HCT116 (cell line): Measurements from ENCODE around the gene OR4C11. TPM values are rescaled to one million over a fixed set of nuclear protein-coding genes. Genes with fewer than 3 reads are reported as not detected.

Experiments used
- ATAC-seq: fragments of 200-7000 bp; cut with Tn5 transposase; 2 replicates; pipeline ENCODE4 v1.9.1; 2020; ENCODE audit warnings: mild to moderate bottlenecking, moderate library complexity
- Bru-seq: library from RNA; stranded (reverse); fragments of 400-500 nt; gene quantifications from one replicate; lab custom pipeline; 2021; lab: Mats Ljungman, UMichigan
- BruChase-seq, 2 experiments: library from RNA; stranded (reverse); fragments of 400-500 nt; gene quantifications; one replicate each; lab custom pipeline; 2021; lab: Mats Ljungman, UMichigan
- BruUV-seq: library from RNA; stranded (reverse); fragments of 400-500 nt; replicated peaks from 2 replicates; lab custom pipeline; 2021; lab: Mats Ljungman, UMichigan
- CTCF ChIA-PET: fragments of 300-600 bp; sonication (Branson Sonifier 250); formaldehyde crosslinking; loops from one replicate; lab custom pipeline; 2021; ENCODE audit warnings: antibody characterized with exemption; lab: Charles Lee
- POLR2A ChIA-PET: fragments of 300-600, 350-600 bp; sonication (Branson Sonifier 250); formaldehyde crosslinking; loops from one replicate; lab custom pipeline; 2021; ENCODE audit warnings: antibody characterized with exemption; lab: Charles Lee
- RAD21 ChIA-PET, 2 experiments: fragments of 300-600 bp; sonication (Branson Sonifier 250); formaldehyde crosslinking; loops; one replicate each; lab custom pipeline; 2023; ENCODE audit warnings: low total read pairs in 2 of 2; ENCODE audit not compliant: uncharacterized antibody in 2 of 2, unreplicated experiment in 2 of 2, low non-redundant PET in 1 of 2; lab: Charles Lee
- DNase-seq: peaks from one replicate; pipeline ENCODE4 v3.0.0-alpha.2; 2010; ENCODE audit warnings: low read depth, low spot score
- H2AFZ ChIP-seq: fragments of 200-600 bp; shearing (Covaris generic), sonication (generic); 2 replicates; pipeline ENCODE4 v1.6.1; 2017; ENCODE audit warnings: low read depth, mixed run types, mixed read lengths, antibody characterized with exemption, low read length; ENCODE audit not compliant: poor library complexity, severe bottlenecking
- H3K27ac ChIP-seq: 2 replicates; pipeline ENCODE4 v1.5.1; 2012; ENCODE audit warnings: low read depth, low read length
- H3K27me3 ChIP-seq: fragments of 200-600 bp; sonication (generic); 2 replicates; pipeline ENCODE4 v1.6.1; 2016; ENCODE audit warnings: mixed run types, low read length, mixed read lengths; ENCODE audit not compliant: insufficient read depth
- H3K36me3 ChIP-seq, 2 experiments: fragments of 200-500 bp in 1 of 2; fragments of 200-600 bp in 1 of 2; sonication (Bioruptor generic) in 1 of 2; sonication (generic) in 1 of 2; 2 replicates each; pipeline versions ENCODE4 v1.5.1 to v1.6.1; 2014 to 2016; ENCODE audit warnings: low read length in 2 of 2, inconsistent platforms in 1 of 2, mixed read lengths in 1 of 2, mixed run types in 1 of 2; ENCODE audit not compliant: insufficient read depth in 2 of 2, control insufficient read depth in 1 of 2
- H3K4me1 ChIP-seq, 2 experiments: fragments of 200-600 bp in 1 of 2; sonication (generic) in 1 of 2; 2 replicates each; pipeline versions ENCODE4 v1.5.1 to v1.6.1; 2012 to 2017; ENCODE audit warnings: low read length in 2 of 2, inconsistent platforms in 1 of 2, mild to moderate bottlenecking in 1 of 2, mixed read lengths in 1 of 2, mixed run types in 1 of 2, moderate library complexity in 1 of 2; ENCODE audit not compliant: insufficient read depth in 2 of 2, control insufficient read depth in 1 of 2
- H3K4me2 ChIP-seq: fragments of 200-600 bp; sonication (generic); 2 replicates; pipeline ENCODE4 v1.6.1; 2017; ENCODE audit warnings: mixed run types, low read length, mixed read lengths
- H3K4me3 ChIP-seq, 2 experiments: fragments of 200-600 bp in 1 of 2; sonication (generic) in 1 of 2; replicated peaks in 1 of 2; 2 replicates each; pipeline ENCODE4 v1.5.1; 2011 to 2016; ENCODE audit warnings: low read length in 2 of 2, control low read depth in 1 of 2, low read depth in 1 of 2, mild to moderate bottlenecking in 1 of 2, mixed read lengths in 1 of 2, mixed run types in 1 of 2
- H3K79me2 ChIP-seq: fragments of 200-600 bp; sonication (generic); 2 replicates; pipeline ENCODE4 v1.6.1; 2017; ENCODE audit warnings: mild to moderate bottlenecking, mixed run types, low read length, moderate library complexity, mixed read lengths; ENCODE audit not compliant: insufficient read depth
- H3K9ac ChIP-seq: fragments of 200-600 bp; sonication (generic); 2 replicates; pipeline ENCODE4 v1.6.1; 2016; ENCODE audit warnings: low read length, mixed read lengths
- H3K9me2 ChIP-seq: fragments of 200-600 bp; sonication (generic), shearing (Covaris generic); 2 replicates; pipeline ENCODE4 v1.6.1; 2017; ENCODE audit warnings: mixed run types, mild to moderate bottlenecking, moderate library complexity; ENCODE audit not compliant: insufficient read depth
- H3K9me3 ChIP-seq, 2 experiments: fragments of 200-500 bp in 1 of 2; fragments of 200-600 bp in 1 of 2; sonication (Bioruptor generic) in 1 of 2; sonication (generic) in 1 of 2; 2 replicates each; pipeline ENCODE4 v1.6.1; 2014 to 2017; ENCODE audit warnings: low read length in 2 of 2, mixed read lengths in 2 of 2, inconsistent platforms in 1 of 2, low read depth in 1 of 2, mild to moderate bottlenecking in 1 of 2, mixed run types in 1 of 2, moderate library complexity in 1 of 2; ENCODE audit not compliant: control insufficient read depth in 1 of 2, insufficient read depth in 1 of 2
- H4K20me1 ChIP-seq: fragments of 200-600 bp; sonication (generic), shearing (Covaris generic); 2 replicates; pipeline ENCODE4 v1.6.1; 2017; ENCODE audit warnings: mixed run types, mild to moderate bottlenecking, moderate library complexity; ENCODE audit not compliant: insufficient read depth
- CEBPB ChIP-seq: IDR thresholded peaks from 2 replicates; pipeline ENCODE4 v1.6.1; 2012; ENCODE audit warnings: low read depth
- EGR1 ChIP-seq: IDR thresholded peaks from 2 replicates; pipeline ENCODE4 v1.6.1; 2012; ENCODE audit warnings: low read depth
- POLR2AphosphoS5 ChIP-seq: IDR thresholded peaks from 2 replicates; pipeline ENCODE4 v1.6.1; 2011; ENCODE audit warnings: mild to moderate bottlenecking, low read depth, low read length, moderate library complexity
- SIN3A ChIP-seq: IDR thresholded peaks from 2 replicates; pipeline ENCODE4 v1.6.1; 2012; ENCODE audit warnings: low read depth
- SRF ChIP-seq: IDR thresholded peaks from 2 replicates; pipeline ENCODE4 v1.6.1; 2012; ENCODE audit warnings: low read depth
- intact Hi-C: fragments of 100-400 bp; cut with micrococcal nuclease; formaldehyde crosslinking; loops from 2 replicates; pipeline ENCODE4 v1.10.0; 2022
- long read RNA-seq: library from polyadenylated mRNA; unstranded; transcript quantifications from one replicate; pipeline ENCODE4 v2.0.0, GENCODE V29; 2021; ENCODE audit not compliant: unreplicated experiment
- polyA plus RNA-seq: library from polyadenylated mRNA; unstranded; fragments of >200 nt; gene quantifications from 2 replicates; pipeline ENCODE4 v1.2.1, GENCODE V29; 2012; ENCODE audit warnings: missing spikeins
- total RNA-seq: library from RNA; stranded (reverse); gene quantifications from one replicate; pipeline ENCODE4 v1.2.1, GENCODE V29; 2021; ENCODE audit not compliant: unreplicated experiment
- TF ChIP-seq, protein P1 (sequence below): IDR thresholded peaks from 2 replicates; pipeline ENCODE4 v1.6.1; 2012; ENCODE audit warnings: low read depth
- TF ChIP-seq, protein P2 (sequence below): IDR thresholded peaks from 2 replicates; pipeline ENCODE4 v1.6.1; 2011; ENCODE audit warnings: mild to moderate bottlenecking, low read length, moderate library complexity; ENCODE audit not compliant: insufficient replicate concordance; ENCODE audit errors: extremely low read depth

OR4C11 gene, protein sequence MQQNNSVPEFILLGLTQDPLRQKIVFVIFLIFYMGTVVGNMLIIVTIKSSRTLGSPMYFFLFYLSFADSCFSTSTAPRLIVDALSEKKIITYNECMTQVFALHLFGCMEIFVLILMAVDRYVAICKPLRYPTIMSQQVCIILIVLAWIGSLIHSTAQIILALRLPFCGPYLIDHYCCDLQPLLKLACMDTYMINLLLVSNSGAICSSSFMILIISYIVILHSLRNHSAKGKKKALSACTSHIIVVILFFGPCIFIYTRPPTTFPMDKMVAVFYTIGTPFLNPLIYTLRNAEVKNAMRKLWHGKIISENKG
- total RNA-seq (not detected), Bru-seq, nascent RNA (not detected), BruChase-seq, experiment 1, labeled RNA remaining after a 6-hour chase (not detected), BruChase-seq, experiment 2, labeled RNA remaining after a 2-hour chase (not detected)
- not detected in 2 replicates for polyA plus RNA-seq
- long read RNA-seq: 0 reads

DNA sequence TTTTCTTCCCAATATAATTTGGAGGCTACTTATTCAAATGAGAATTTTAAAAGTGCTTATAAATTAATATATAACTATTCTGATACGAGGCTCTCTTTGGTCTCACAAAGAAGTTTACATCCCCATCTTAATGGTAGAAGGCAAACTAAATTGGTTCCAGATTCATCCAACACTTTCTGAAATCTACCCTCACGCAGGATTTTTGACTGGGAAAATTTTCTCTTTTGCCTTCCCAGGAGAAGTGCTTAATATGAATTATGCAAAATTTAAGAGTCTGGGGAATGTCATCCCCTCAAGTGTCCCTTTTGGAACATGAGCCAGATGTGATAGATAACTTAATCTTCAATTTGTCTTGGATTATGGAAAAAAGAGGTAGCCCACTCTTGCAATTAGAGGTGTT, at the start of gene OR4C11:
Gene OR4C11, minus strand, starts transcription at position 101 of the 400 bp plus-strand sequence. CDS start 3,272 bp downstream, outside the sequence.
- BruUV-seq: no TSS peak
- Histone ChIP-seq H2AFZ (no peak within 1 kb of the TSS), H3K27me3 (no peaks in the 10 kb centered on the region), H4K20me1 (no peaks in the 10 kb centered on the region), H3K79me2 (no peaks in the 10 kb centered on the region), H3K4me3 (no peak within 1 kb of the TSS), H3K9me2 (no peaks in the 10 kb centered on the region), H3K9me3 (peaks cover 4 to 31% of the 10 kb centered on the region in 2 experiments; a peak in 2 of 4 replicates), H3K27ac (no peak within 1 kb of the TSS), H3K4me2 (no peak within 1 kb of the TSS), H3K36me3 (no peaks in the 10 kb centered on the region), H3K9ac (no peak within 1 kb of the TSS), H3K4me1 (no peaks in the 10 kb centered on the region)
- ChIA-PET CTCF (no interaction called here), RAD21 (no interaction called here), POLR2A (no interaction called here)
- no peak for ATAC-seq
- intact Hi-C loops: no loop called here
- no peak for DNase-seq
- TF ChIP-seq, protein P1, sequence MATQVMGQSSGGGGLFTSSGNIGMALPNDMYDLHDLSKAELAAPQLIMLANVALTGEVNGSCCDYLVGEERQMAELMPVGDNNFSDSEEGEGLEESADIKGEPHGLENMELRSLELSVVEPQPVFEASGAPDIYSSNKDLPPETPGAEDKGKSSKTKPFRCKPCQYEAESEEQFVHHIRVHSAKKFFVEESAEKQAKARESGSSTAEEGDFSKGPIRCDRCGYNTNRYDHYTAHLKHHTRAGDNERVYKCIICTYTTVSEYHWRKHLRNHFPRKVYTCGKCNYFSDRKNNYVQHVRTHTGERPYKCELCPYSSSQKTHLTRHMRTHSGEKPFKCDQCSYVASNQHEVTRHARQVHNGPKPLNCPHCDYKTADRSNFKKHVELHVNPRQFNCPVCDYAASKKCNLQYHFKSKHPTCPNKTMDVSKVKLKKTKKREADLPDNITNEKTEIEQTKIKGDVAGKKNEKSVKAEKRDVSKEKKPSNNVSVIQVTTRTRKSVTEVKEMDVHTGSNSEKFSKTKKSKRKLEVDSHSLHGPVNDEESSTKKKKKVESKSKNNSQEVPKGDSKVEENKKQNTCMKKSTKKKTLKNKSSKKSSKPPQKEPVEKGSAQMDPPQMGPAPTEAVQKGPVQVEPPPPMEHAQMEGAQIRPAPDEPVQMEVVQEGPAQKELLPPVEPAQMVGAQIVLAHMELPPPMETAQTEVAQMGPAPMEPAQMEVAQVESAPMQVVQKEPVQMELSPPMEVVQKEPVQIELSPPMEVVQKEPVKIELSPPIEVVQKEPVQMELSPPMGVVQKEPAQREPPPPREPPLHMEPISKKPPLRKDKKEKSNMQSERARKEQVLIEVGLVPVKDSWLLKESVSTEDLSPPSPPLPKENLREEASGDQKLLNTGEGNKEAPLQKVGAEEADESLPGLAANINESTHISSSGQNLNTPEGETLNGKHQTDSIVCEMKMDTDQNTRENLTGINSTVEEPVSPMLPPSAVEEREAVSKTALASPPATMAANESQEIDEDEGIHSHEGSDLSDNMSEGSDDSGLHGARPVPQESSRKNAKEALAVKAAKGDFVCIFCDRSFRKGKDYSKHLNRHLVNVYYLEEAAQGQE: no peak
- TF ChIP-seq POLR2AphosphoS5 (no peak), SRF (no peak), CEBPB (no peak), SIN3A (no peak), EGR1 (no peak)
- TF ChIP-seq, protein P2, sequence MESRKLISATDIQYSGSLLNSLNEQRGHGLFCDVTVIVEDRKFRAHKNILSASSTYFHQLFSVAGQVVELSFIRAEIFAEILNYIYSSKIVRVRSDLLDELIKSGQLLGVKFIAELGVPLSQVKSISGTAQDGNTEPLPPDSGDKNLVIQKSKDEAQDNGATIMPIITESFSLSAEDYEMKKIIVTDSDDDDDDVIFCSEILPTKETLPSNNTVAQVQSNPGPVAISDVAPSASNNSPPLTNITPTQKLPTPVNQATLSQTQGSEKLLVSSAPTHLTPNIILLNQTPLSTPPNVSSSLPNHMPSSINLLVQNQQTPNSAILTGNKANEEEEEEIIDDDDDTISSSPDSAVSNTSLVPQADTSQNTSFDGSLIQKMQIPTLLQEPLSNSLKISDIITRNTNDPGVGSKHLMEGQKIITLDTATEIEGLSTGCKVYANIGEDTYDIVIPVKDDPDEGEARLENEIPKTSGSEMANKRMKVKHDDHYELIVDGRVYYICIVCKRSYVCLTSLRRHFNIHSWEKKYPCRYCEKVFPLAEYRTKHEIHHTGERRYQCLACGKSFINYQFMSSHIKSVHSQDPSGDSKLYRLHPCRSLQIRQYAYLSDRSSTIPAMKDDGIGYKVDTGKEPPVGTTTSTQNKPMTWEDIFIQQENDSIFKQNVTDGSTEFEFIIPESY: no peak
